IgD-negative memory B cell (primary cell): ENCODE measurements around the gene SHPK. TPM values are rescaled to one million over a fixed set of nuclear protein-coding genes. Genes with fewer than 3 reads are reported as not detected.

Experiments
- H3K27ac Mint-ChIP-seq, 3 donors: one replicate each; pipeline ENCODE4 v1.8.0; 2020 to 2022; ENCODE audit warnings: mild to moderate bottlenecking in 3 of 3, mixed read lengths in 3 of 3, moderate library complexity in 1 of 3
- H3K27me3 Mint-ChIP-seq: one replicate; pipeline ENCODE4 v1.8.0; 2021; ENCODE audit warnings: mixed read lengths
- H3K36me3 Mint-ChIP-seq: one replicate; pipeline ENCODE4 v1.8.0; 2020; ENCODE audit warnings: mild to moderate bottlenecking, mixed read lengths
- H3K4me1 Mint-ChIP-seq, 3 donors: one replicate each; pipeline ENCODE4 v1.8.0; 2020 to 2022; ENCODE audit warnings: mixed read lengths in 3 of 3, mild to moderate bottlenecking in 1 of 3
- H3K4me3 Mint-ChIP-seq, 4 donors: one replicate each; pipeline ENCODE4 v1.8.0; 2020 to 2022; ENCODE audit warnings: mild to moderate bottlenecking in 4 of 4, mixed read lengths in 4 of 4, moderate library complexity in 3 of 4
- H3K9me3 Mint-ChIP-seq, 3 donors: one replicate each; pipeline ENCODE4 v1.8.0; 2020 to 2021; ENCODE audit warnings: mixed read lengths in 3 of 3, mild to moderate bottlenecking in 1 of 3
- polyA plus RNA-seq: library from polyadenylated mRNA; unstranded; fragments of 300-500 nt; fragmentation: Illumina TruSeq; gene quantifications from one replicate; pipeline ENCODE4 v1.2.3, GENCODE V29; 2021

Gene SHPK
- polyA plus RNA-seq, 1 donor from 2014 or later: 7.0 TPM

DNA sequence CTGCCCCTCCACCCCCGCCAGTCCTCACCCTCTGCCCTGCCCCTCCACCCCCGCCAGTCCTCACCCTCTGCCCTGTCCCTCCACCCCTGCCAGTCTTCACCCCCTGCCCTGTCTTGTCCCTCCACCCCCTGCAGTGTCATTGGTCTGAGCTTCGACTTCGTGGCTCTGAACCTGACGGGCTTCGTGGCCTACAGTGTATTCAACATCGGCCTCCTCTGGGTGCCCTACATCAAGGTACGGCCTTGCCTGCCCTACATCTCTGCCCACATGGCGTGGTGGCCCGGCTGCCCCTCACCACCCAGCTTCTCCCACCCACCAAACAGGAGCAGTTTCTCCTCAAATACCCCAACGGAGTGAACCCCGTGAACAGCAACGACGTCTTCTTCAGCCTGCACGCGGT lies 20.3 kb upstream of the SHPK start:
- H3K27ac Mint-ChIP-seq: peak overlapping the region in 1 of 3 donors; percentile 92
- no peak overlapping the region for H3K4me3 Mint-ChIP-seq
- H3K36me3 Mint-ChIP-seq: peaks cover 5% of the 10 kb centered on the region
- H3K4me1 Mint-ChIP-seq: peaks cover 1 to 4% (median 2%) of the 10 kb centered on the region in 3 donors
- H3K9me3 Mint-ChIP-seq: no peaks in the 10 kb centered on the region
- H3K27me3 Mint-ChIP-seq: no peaks in the 10 kb centered on the region

DNA sequence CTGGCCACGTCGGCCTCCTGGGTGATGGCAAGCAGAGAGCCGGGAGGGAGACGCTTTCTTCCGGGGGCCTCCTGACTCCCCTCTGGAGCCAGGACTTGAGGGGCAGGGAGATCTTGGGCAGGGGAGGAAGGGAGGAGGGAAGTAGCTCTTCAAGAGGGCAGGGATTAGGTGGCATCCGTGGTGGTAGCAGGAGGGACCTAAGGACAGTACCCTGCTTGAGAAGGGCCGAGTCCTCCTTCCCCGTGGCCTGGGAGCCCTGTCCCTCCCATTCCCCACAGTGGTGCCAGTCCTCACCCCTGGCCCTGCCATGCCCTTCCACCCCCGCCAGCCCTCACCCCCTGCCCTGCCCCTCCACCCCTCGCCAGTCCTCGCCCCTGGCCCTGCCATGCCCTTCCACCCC lies 19.7 kb upstream of the SHPK start:
- Mint-ChIP-seq H3K36me3 (peaks cover 2% of the 10 kb centered on the region), H3K9me3 (no peaks in the 10 kb centered on the region), H3K4me3 (no peak overlapping the region), H3K27me3 (no peaks in the 10 kb centered on the region), H3K4me1 (peaks cover 1 to 4% (median 2%) of the 10 kb centered on the region in 3 donors), H3K27ac (peak overlapping the region in 1 of 3 donors; percentile 50)

DNA sequence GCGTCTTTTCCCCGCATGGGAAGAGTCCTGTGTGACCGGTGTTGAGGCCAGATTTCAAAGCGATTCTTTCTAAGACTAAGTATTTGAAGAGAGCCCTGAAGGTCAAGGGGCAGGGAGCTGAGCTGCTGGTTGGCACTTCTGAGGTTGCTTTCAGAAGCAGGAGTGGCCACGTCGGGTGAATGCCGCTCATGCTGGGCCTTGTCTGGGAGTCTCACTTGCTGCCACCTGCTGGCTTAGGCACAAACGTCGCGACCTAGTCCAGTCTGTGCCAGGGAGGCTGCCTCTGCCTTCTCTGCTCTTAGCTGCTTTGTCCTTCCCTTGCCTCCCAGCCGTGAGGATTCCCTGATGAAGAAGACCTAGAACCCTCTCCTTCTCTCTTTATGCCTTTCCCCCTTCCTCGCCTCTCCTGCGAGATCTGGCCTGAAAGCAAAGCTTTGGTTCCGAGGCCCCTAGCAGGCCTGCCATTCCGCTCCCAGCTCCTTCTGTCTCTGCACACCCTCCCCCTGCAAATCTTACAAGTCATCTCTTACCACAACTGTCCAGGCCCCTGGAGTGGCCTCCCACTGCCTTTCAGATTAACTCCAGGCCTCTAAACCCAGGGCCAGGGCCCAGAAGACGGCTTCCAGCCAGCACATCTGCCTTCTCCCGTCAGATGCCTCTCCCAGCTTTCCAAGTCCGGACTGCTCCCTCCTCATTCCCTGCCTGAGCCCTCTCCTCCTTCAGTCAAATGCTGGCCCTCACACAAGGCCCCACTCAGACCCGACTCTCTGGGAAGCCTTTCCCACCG lies 11.9 kb upstream of the SHPK start:
- peaks cover 12 to 16% (median 15%) of the 10 kb centered on the region in 3 donors for H3K4me1 Mint-ChIP-seq
- peak overlapping the region in 1 of 3 donors; percentile 68 for H3K27ac Mint-ChIP-seq
- peak overlapping the region in 1 of 4 donors; percentile 68 for H3K4me3 Mint-ChIP-seq
- no peaks in the 10 kb centered on the region for H3K27me3 Mint-ChIP-seq
- no peaks in the 10 kb centered on the region for H3K9me3 Mint-ChIP-seq
- H3K36me3 Mint-ChIP-seq: peaks cover 2% of the 10 kb centered on the region

- Mint-ChIP-seq H3K4me1 (peaks cover 12 to 16% (median 15%) of the 10 kb centered on the region in 3 donors), H3K27me3 (no peaks in the 10 kb centered on the region), H3K27ac (peak overlapping the region in 1 of 3 donors; percentile 86), H3K36me3 (peaks cover 2% of the 10 kb centered on the region), H3K4me3 (no peak overlapping the region), H3K9me3 (no peaks in the 10 kb centered on the region)
Observed at GRCh38 chr17:3647251-3647650, 11.2 kb upstream of the SHPK start.

GRCh38 chr17:3645310-3645709 lies 9.3 kb upstream of the SHPK start:
- H3K9me3 Mint-ChIP-seq: no peaks in the 10 kb centered on the region
- peaks cover 12 to 16% (median 15%) of the 10 kb centered on the region in 3 donors for H3K4me1 Mint-ChIP-seq
- peak overlapping the region in 2 of 4 donors; percentile 41 to 94 for H3K4me3 Mint-ChIP-seq
- peak overlapping the region; percentile 57 to 96 (median 83) for H3K27ac Mint-ChIP-seq
- no peaks in the 10 kb centered on the region for H3K27me3 Mint-ChIP-seq
- peaks cover 2% of the 10 kb centered on the region for H3K36me3 Mint-ChIP-seq

DNA sequence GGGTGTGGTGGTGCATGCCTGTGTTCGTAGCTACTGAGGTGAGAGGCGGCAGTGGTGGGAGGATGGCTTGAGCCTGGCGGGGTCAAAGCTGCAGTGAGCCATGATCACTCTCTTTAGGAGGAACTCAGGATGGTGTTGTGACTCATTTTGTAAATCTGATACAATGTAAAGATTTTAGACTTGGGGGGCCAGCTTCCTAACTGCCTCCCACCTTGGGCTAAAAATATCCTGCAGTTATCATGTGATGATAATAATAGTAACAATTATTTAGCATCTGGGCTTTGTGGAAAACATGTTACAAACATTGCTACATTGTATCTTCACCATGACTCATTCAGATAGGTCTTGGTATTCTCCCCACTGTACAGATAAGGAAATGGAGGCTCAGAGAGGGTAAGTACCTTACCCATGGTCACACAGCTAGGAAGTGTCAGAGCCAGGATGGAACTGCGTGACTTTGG lies 7.9 kb upstream of the SHPK start:
- Mint-ChIP-seq H3K4me3 (no peak overlapping the region), H3K27me3 (no peaks in the 10 kb centered on the region), H3K4me1 (peaks cover 12 to 22% (median 17%) of the 10 kb centered on the region in 3 donors), H3K9me3 (no peaks in the 10 kb centered on the region), H3K36me3 (peaks cover 2% of the 10 kb centered on the region), H3K27ac (peak overlapping the region in 1 of 3 donors; percentile 9)

DNA sequence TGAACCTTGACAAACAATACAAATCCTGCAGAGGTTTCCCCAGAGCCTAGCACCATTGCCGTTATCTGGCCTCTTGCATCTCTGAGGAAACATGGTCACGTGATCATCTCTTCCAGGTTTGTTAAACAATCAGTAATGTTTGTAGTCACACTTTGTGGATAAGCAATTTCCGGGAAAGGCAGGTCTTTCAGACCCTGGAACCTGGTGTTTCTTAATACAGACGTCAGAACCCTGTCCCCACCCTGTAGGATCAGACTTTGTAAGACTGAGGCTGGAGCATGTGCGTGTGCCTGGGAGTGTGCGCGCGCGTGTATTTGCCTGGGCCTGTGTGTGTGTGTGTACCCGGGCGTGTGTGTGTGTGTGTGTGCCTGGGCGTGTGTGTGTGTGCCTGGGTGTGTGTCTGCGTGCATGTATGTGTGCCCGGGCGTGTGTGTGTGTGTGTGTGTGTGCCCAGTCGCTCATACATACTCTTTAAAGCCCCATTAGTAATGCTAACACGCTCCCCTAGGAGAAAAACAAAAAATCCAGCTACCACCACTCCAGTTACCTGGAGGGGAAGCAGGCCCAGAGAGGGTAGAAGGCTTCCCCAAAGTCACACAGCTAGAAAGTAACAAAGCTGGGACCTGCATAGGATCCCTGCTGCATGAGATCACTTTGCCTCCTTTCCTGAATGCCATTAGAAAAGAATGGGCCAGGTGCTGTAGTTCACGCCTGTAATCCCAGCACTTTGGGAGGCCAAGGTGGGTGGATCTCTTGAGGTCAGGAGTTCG lies 5.9 kb upstream of the SHPK start:
- peak overlapping the region in 1 of 4 donors; percentile 7 for H3K4me3 Mint-ChIP-seq
- no peaks in the 10 kb centered on the region for H3K9me3 Mint-ChIP-seq
- H3K27ac Mint-ChIP-seq: peak overlapping the region in 1 of 3 donors; percentile 35
- peaks cover 3% of the 10 kb centered on the region for H3K36me3 Mint-ChIP-seq
- peaks cover 21 to 23% (median 21%) of the 10 kb centered on the region in 3 donors for H3K4me1 Mint-ChIP-seq
- no peaks in the 10 kb centered on the region for H3K27me3 Mint-ChIP-seq

GRCh38 chr17:3641014-3641413 lies 5.0 kb upstream of the SHPK start:
- peak overlapping the region in 1 of 4 donors; percentile 80 for H3K4me3 Mint-ChIP-seq
- no peaks in the 10 kb centered on the region for H3K9me3 Mint-ChIP-seq
- H3K27me3 Mint-ChIP-seq: no peaks in the 10 kb centered on the region
- peak overlapping the region in 1 of 3 donors; percentile 35 for H3K27ac Mint-ChIP-seq
- peaks cover 19 to 20% (median 19%) of the 10 kb centered on the region in 3 donors for H3K4me1 Mint-ChIP-seq
- peaks cover 3% of the 10 kb centered on the region for H3K36me3 Mint-ChIP-seq

- H3K9me3 Mint-ChIP-seq: no peaks in the 10 kb centered on the region
- H3K27me3 Mint-ChIP-seq: no peaks in the 10 kb centered on the region
- peaks cover 3% of the 10 kb centered on the region for H3K36me3 Mint-ChIP-seq
- peaks cover 10 to 12% (median 12%) of the 10 kb centered on the region in 3 donors for H3K4me1 Mint-ChIP-seq
- peak overlapping the region in 2 of 4 donors; percentile 25 to 80 for H3K4me3 Mint-ChIP-seq
- peak overlapping the region in 1 of 3 donors; percentile 28 for H3K27ac Mint-ChIP-seq
Observed at GRCh38 chr17:3639981-3640596, 4.0 kb upstream of the SHPK start.

- Mint-ChIP-seq H3K4me1 (peaks cover 9 to 16% (median 13%) of the 10 kb centered on the region in 3 donors), H3K27ac (peak overlapping the region; percentile 97 to 100 (median 99)), H3K36me3 (peaks cover 3% of the 10 kb centered on the region), H3K27me3 (no peaks in the 10 kb centered on the region), H3K4me3 (peak overlapping the region; percentile 92 to 100 (median 97)), H3K9me3 (no peaks in the 10 kb centered on the region)
Observed at GRCh38 chr17:3636908-3637373, 891 bp upstream of the SHPK start.

- peak overlapping the region; percentile 96 to 100 (median 97) for H3K4me3 Mint-ChIP-seq
- no peaks in the 10 kb centered on the region for H3K9me3 Mint-ChIP-seq
- no peaks in the 10 kb centered on the region for H3K27me3 Mint-ChIP-seq
- peaks cover 9 to 16% (median 13%) of the 10 kb centered on the region in 3 donors for H3K4me1 Mint-ChIP-seq
- peak overlapping the region in 2 of 3 donors; percentile 86 to 97 for H3K27ac Mint-ChIP-seq
- peaks cover 3% of the 10 kb centered on the region for H3K36me3 Mint-ChIP-seq
Observed at GRCh38 chr17:3635474-3636153, 436 bp downstream of the SHPK start.

- Mint-ChIP-seq H3K36me3 (peaks cover 1% of the 10 kb centered on the region), H3K27me3 (no peaks in the 10 kb centered on the region), H3K4me1 (peaks cover 4 to 10% (median 7%) of the 10 kb centered on the region in 3 donors), H3K27ac (no peak overlapping the region), H3K4me3 (peak overlapping the region in 2 of 4 donors; percentile 18 to 21), H3K9me3 (no peaks in the 10 kb centered on the region)
Observed at GRCh38 chr17:3632287-3632686, 3.8 kb downstream of the SHPK start.

DNA sequence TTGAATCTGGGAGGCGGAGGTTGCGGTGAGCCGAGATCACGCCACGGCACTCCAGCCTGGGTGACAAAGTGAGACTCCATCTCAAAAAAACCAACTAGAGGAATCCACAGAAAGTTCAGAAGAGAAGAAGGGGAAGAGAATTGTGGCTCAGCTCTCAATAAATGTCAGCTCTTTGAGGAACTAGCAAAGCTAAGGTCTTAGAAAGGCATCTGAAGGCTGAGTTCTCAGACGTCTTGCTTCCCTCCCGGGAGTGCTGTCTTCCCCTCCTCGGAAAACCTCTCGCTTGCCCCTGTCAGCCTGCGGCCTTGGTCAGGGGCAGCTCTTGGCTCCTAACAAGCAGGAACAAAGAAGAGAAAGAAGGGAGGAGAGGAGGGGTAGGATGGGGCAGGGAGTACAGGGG lies 5.3 kb downstream of the SHPK start:
- H3K4me1 Mint-ChIP-seq: peaks cover 0 to 9% (median 5%) of the 10 kb centered on the region in 3 donors
- H3K4me3 Mint-ChIP-seq: no peak overlapping the region
- no peak overlapping the region for H3K27ac Mint-ChIP-seq
- H3K27me3 Mint-ChIP-seq: no peaks in the 10 kb centered on the region
- H3K9me3 Mint-ChIP-seq: no peaks in the 10 kb centered on the region
- peaks cover 1% of the 10 kb centered on the region for H3K36me3 Mint-ChIP-seq

GRCh38 chr17:3627769-3628167 lies 8.3 kb downstream of the SHPK start:
- Mint-ChIP-seq H3K4me3 (no peak overlapping the region), H3K36me3 (peaks cover 3% of the 10 kb centered on the region), H3K27me3 (no peaks in the 10 kb centered on the region), H3K27ac (no peak overlapping the region), H3K9me3 (no peaks in the 10 kb centered on the region), H3K4me1 (peaks cover 0 to 6% (median 0%) of the 10 kb centered on the region in 3 donors)
